Measurements from ENCODE around the gene CSTF1. TPM values are rescaled to one million over a fixed set of nuclear protein-coding genes. Genes with fewer than 3 reads are reported as not detected.

Gene CSTF1
- total RNA-seq, 1 experiment from 2014 or later = 44.5 TPM

- ChIA-PET POLR2A (interaction anchor here (0.8 to 1.4 kb wide), 2 partner anchors 10 to 34 kb away, joined by 4 to 5 read pairs; partner anchors contain the start of genes AURKA and CSTF1), RAD21 (ENCODE audit: low non-redundant PET in 1 of 2, low total read pairs in 2 of 2, uncharacterized antibody in 2 of 2, unreplicated experiment in 2 of 2) (no interaction called here), CTCF (interaction anchor here (1.0 to 1.2 kb wide), 2 partner anchors 34 to 40 kb away, joined by 5 read pairs; partner anchors contain the start of gene AURKA)
- Histone ChIP-seq H4K20me1 (ENCODE audit: insufficient read depth) (no peaks in the 10 kb centered on the region), H3K4me2 (ENCODE audit: low read length) (peak overlapping the region; percentile 65), H3K4me1 (ENCODE audit: control insufficient read depth in 1 of 2, insufficient read depth in 2 of 2, low read length in 2 of 2) (peaks cover 6 to 21% of the 10 kb centered on the region in 2 experiments), H3K9me2 (ENCODE audit: insufficient read depth) (no peaks in the 10 kb centered on the region), H3K9me3 (ENCODE audit: control insufficient read depth in 1 of 2, insufficient read depth in 1 of 2, low read depth in 1 of 2, low read length in 2 of 2) (no peaks in the 10 kb centered on the region), H3K27ac (ENCODE audit: low read depth, low read length) (no peak overlapping the region), H2AFZ (ENCODE audit: low read depth, low read length, poor library complexity, severe bottlenecking) (peak overlapping the region; percentile 88), H3K36me3 (ENCODE audit: control insufficient read depth in 1 of 2, insufficient read depth in 2 of 2, low read length in 2 of 2) (no peaks in the 10 kb centered on the region), H3K27me3 (ENCODE audit: insufficient read depth, low read length) (no peaks in the 10 kb centered on the region), H3K4me3 (replicated peaks in 1 of 2; ENCODE audit: low read depth in 1 of 2, low read length in 2 of 2) (peak overlapping the region in 1 of 2 experiments; percentile 77; a peak in 1 of 4 replicates), H3K79me2 (ENCODE audit: insufficient read depth, low read length) (no peaks in the 10 kb centered on the region), H3K9ac (ENCODE audit: low read length) (no peak overlapping the region)
- intact Hi-C loops (cut with micrococcal nuclease) = no loop called here
- TF ChIP-seq RAD21 (IDR thresholded peaks at IDR 0.05; ENCODE audit: low read depth) (no peak), SP1 (IDR thresholded peaks at IDR 0.05; ENCODE audit: low read depth) (no peak), CTCF (IDR thresholded peaks at IDR 0.05 in 2 of 3, conservative IDR thresholded peaks at IDR 0.05 in 1 of 3; ENCODE audit: borderline replicate concordance in 1 of 3, insufficient read depth in 1 of 3, low read depth in 2 of 3, low read length in 2 of 3) (no peak), POLR2AphosphoS5 (IDR thresholded peaks at IDR 0.05; ENCODE audit: low read depth, low read length) (no peak), POLR2A (IDR thresholded peaks at IDR 0.05; ENCODE audit: borderline replicate concordance, extremely low read depth, insufficient read depth, insufficient read length) (no peak), EGR1 (IDR thresholded peaks at IDR 0.05; ENCODE audit: low read depth) (no peak), ZFX (IDR thresholded peaks at IDR 0.05) (no peak), YY1 (IDR thresholded peaks at IDR 0.05; ENCODE audit: extremely low read depth, insufficient replicate concordance, low read depth, low read length) (no peak), ZNF274 (IDR thresholded peaks at IDR 0.05; ENCODE audit: low read depth, low read length) (no peak), ELF1 (IDR thresholded peaks at IDR 0.05; ENCODE audit: borderline replicate concordance, low read depth) (no peak), SRF (IDR thresholded peaks at IDR 0.05; ENCODE audit: low read depth) (no peak), ZBTB33 (IDR thresholded peaks at IDR 0.05; ENCODE audit: extremely low read depth, insufficient replicate concordance, low read length) (no peak), CBX3 (IDR thresholded peaks at IDR 0.05; ENCODE audit: low read depth) (no peak), SIN3A (IDR thresholded peaks at IDR 0.05; ENCODE audit: low read depth) (no peak), EZH2phosphoT487 (IDR thresholded peaks at IDR 0.05; ENCODE audit: borderline replicate concordance) (no peak), CEBPB (IDR thresholded peaks at IDR 0.05; ENCODE audit: low read depth) (no peak), FOSL1 (IDR thresholded peaks at IDR 0.05; ENCODE audit: low read depth) (no peak)
- TF ChIP-seq, protein P1, sequence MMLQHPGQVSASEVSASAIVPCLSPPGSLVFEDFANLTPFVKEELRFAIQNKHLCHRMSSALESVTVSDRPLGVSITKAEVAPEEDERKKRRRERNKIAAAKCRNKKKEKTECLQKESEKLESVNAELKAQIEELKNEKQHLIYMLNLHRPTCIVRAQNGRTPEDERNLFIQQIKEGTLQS (IDR thresholded peaks at IDR 0.05) = no peak
- TF ChIP-seq, protein P2, sequence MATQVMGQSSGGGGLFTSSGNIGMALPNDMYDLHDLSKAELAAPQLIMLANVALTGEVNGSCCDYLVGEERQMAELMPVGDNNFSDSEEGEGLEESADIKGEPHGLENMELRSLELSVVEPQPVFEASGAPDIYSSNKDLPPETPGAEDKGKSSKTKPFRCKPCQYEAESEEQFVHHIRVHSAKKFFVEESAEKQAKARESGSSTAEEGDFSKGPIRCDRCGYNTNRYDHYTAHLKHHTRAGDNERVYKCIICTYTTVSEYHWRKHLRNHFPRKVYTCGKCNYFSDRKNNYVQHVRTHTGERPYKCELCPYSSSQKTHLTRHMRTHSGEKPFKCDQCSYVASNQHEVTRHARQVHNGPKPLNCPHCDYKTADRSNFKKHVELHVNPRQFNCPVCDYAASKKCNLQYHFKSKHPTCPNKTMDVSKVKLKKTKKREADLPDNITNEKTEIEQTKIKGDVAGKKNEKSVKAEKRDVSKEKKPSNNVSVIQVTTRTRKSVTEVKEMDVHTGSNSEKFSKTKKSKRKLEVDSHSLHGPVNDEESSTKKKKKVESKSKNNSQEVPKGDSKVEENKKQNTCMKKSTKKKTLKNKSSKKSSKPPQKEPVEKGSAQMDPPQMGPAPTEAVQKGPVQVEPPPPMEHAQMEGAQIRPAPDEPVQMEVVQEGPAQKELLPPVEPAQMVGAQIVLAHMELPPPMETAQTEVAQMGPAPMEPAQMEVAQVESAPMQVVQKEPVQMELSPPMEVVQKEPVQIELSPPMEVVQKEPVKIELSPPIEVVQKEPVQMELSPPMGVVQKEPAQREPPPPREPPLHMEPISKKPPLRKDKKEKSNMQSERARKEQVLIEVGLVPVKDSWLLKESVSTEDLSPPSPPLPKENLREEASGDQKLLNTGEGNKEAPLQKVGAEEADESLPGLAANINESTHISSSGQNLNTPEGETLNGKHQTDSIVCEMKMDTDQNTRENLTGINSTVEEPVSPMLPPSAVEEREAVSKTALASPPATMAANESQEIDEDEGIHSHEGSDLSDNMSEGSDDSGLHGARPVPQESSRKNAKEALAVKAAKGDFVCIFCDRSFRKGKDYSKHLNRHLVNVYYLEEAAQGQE (IDR thresholded peaks at IDR 0.05; ENCODE audit: low read depth) = no peak
- TF ChIP-seq, protein P3, sequence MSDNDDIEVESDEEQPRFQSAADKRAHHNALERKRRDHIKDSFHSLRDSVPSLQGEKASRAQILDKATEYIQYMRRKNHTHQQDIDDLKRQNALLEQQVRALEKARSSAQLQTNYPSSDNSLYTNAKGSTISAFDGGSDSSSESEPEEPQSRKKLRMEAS (IDR thresholded peaks at IDR 0.05) = no peak
- DNase-seq (ENCODE audit: low read depth, low spot score) = no peak
- no TSS peak for BruUV-seq (replicated peaks)
- ATAC-seq = no peak
These were observed 34.4 kb upstream of the CSTF1 start for GRCh38 chr20:56358070-56358469.
